Measurements from ENCODE around the gene RASSF5.

The RASSF5 gene

GRCh38 chr1:206490771-206491405 is 16.4 kb upstream of the RASSF5 start:
- Histone ChIP-seq H3K9me3 (ENCODE audit: severe bottlenecking) (no peaks in the 10 kb centered on the region), H3K27me3 (ENCODE audit: insufficient read depth, poor library complexity, severe bottlenecking) (no peaks in the 10 kb centered on the region), H3K27ac (ENCODE audit: poor library complexity, severe bottlenecking) (no peak overlapping the region), H3K36me3 (ENCODE audit: low read depth) (no peaks in the 10 kb centered on the region), H3K4me3 (ENCODE audit: severe bottlenecking) (no peak overlapping the region), H3K4me1 (ENCODE audit: insufficient read depth, poor library complexity, severe bottlenecking) (no peaks in the 10 kb centered on the region)
- no peak for ATAC-seq (ENCODE audit: low read depth)
- TF ChIP-seq, protein P1, sequence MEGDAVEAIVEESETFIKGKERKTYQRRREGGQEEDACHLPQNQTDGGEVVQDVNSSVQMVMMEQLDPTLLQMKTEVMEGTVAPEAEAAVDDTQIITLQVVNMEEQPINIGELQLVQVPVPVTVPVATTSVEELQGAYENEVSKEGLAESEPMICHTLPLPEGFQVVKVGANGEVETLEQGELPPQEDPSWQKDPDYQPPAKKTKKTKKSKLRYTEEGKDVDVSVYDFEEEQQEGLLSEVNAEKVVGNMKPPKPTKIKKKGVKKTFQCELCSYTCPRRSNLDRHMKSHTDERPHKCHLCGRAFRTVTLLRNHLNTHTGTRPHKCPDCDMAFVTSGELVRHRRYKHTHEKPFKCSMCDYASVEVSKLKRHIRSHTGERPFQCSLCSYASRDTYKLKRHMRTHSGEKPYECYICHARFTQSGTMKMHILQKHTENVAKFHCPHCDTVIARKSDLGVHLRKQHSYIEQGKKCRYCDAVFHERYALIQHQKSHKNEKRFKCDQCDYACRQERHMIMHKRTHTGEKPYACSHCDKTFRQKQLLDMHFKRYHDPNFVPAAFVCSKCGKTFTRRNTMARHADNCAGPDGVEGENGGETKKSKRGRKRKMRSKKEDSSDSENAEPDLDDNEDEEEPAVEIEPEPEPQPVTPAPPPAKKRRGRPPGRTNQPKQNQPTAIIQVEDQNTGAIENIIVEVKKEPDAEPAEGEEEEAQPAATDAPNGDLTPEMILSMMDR (IDR thresholded peaks at IDR 0.05; ENCODE audit: poor library complexity, severe bottlenecking): no peak
- DNase-seq (ENCODE audit: low spot score): no peak

- no peak for ATAC-seq (ENCODE audit: low read depth)
- Histone ChIP-seq H3K27me3 (ENCODE audit: insufficient read depth, poor library complexity, severe bottlenecking) (no peaks in the 10 kb centered on the region), H3K36me3 (ENCODE audit: low read depth) (no peaks in the 10 kb centered on the region), H3K4me3 (ENCODE audit: severe bottlenecking) (no peak overlapping the region), H3K9me3 (ENCODE audit: severe bottlenecking) (no peaks in the 10 kb centered on the region), H3K4me1 (ENCODE audit: insufficient read depth, poor library complexity, severe bottlenecking) (no peaks in the 10 kb centered on the region), H3K27ac (ENCODE audit: poor library complexity, severe bottlenecking) (no peak overlapping the region)
- DNase-seq (ENCODE audit: low spot score): no peak
- TF ChIP-seq, protein P1 (IDR thresholded peaks at IDR 0.05; ENCODE audit: poor library complexity, severe bottlenecking): no peak
These were observed 15.7 kb upstream of the RASSF5 start for GRCh38 chr1:206491616-206492015.

DNA sequence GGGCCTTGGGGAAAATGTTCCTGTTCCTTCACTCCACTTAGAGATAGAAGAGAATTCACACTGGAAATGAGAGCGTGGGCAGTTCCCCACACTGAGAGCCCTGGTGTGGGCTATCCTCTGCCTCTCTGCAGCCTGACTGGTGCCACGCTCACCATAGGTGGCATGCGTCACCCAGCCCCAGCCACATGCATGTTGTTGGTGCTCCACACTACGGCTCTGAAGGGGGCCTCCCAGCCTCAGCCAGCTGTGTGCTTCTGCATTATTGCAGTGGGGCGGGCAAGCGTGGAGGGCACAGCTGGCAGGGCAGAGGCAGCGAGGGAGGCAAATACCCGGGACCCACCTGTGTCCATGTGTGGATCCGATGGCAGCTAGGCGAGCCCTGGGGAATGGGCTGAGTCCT is 14.7 kb upstream of the RASSF5 start:
- TF ChIP-seq, protein P1 (IDR thresholded peaks at IDR 0.05; ENCODE audit: poor library complexity, severe bottlenecking): no peak
- ATAC-seq (ENCODE audit: low read depth) (no peak), DNase-seq (ENCODE audit: low spot score) (no peak)
- H3K4me1 ChIP-seq (ENCODE audit: insufficient read depth, poor library complexity, severe bottlenecking): no peaks in the 10 kb centered on the region
- H3K4me3 ChIP-seq (ENCODE audit: severe bottlenecking): no peak overlapping the region
- H3K36me3 ChIP-seq (ENCODE audit: low read depth): no peaks in the 10 kb centered on the region
- H3K27ac ChIP-seq (ENCODE audit: poor library complexity, severe bottlenecking): no peak overlapping the region
- H3K27me3 ChIP-seq (ENCODE audit: insufficient read depth, poor library complexity, severe bottlenecking): no peaks in the 10 kb centered on the region
- no peaks in the 10 kb centered on the region for H3K9me3 ChIP-seq (ENCODE audit: severe bottlenecking)

GRCh38 chr1:206493279-206493678 is 14.1 kb upstream of the RASSF5 start:
- TF ChIP-seq, protein P1 (IDR thresholded peaks at IDR 0.05; ENCODE audit: poor library complexity, severe bottlenecking): no peak
- DNase-seq (ENCODE audit: low spot score): no peak
- no peak overlapping the region for H3K4me3 ChIP-seq (ENCODE audit: severe bottlenecking)
- H3K4me1 ChIP-seq (ENCODE audit: insufficient read depth, poor library complexity, severe bottlenecking): no peaks in the 10 kb centered on the region
- no peaks in the 10 kb centered on the region for H3K27me3 ChIP-seq (ENCODE audit: insufficient read depth, poor library complexity, severe bottlenecking)
- H3K36me3 ChIP-seq (ENCODE audit: low read depth): no peaks in the 10 kb centered on the region
- H3K9me3 ChIP-seq (ENCODE audit: severe bottlenecking): no peaks in the 10 kb centered on the region
- H3K27ac ChIP-seq (ENCODE audit: poor library complexity, severe bottlenecking): no peak overlapping the region
- ATAC-seq (ENCODE audit: low read depth): no peak

DNA sequence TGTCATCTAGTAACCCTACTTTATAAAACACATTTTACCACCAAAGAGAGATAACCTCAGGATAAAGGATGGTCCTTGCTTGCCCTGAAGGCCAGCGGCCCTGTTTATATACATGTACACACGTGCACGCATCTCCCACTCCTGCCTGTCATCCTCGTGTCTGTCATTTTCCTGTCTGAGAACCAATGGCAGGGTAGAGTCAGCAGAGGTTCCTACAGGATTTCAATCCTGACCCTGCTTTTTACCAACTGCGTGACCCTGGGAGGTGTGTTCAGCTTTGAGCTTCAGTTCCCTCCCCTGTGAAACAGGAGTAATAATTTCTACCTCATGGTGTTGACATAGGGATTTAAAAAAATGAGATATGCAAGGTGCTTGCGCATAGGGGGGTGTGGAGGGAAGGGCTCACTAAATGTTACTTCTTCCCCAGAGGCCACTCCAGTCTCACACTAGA is 12.3 kb upstream of the RASSF5 start:
- Histone ChIP-seq H3K36me3 (ENCODE audit: low read depth) (no peaks in the 10 kb centered on the region), H3K27me3 (ENCODE audit: insufficient read depth, poor library complexity, severe bottlenecking) (no peaks in the 10 kb centered on the region), H3K4me1 (ENCODE audit: insufficient read depth, poor library complexity, severe bottlenecking) (no peaks in the 10 kb centered on the region), H3K27ac (ENCODE audit: poor library complexity, severe bottlenecking) (no peak overlapping the region), H3K4me3 (ENCODE audit: severe bottlenecking) (no peak overlapping the region), H3K9me3 (ENCODE audit: severe bottlenecking) (no peaks in the 10 kb centered on the region)
- DNase-seq (ENCODE audit: low spot score) (no peak), ATAC-seq (ENCODE audit: low read depth) (no peak)
- TF ChIP-seq, protein P1 (IDR thresholded peaks at IDR 0.05; ENCODE audit: poor library complexity, severe bottlenecking): no peak
